BJ (cell line): Measurements from ENCODE around the gene ZNF79. TPM values are rescaled to one million over a fixed set of nuclear protein-coding genes. Genes with fewer than 3 reads are reported as not detected.
A peak's percentile ranks its signal among the peaks of the same experiment; 100 is the strongest.

Experiments used
- CTCF ChIA-PET: fragments of 350-600 bp; formaldehyde crosslinking; extraction: SDS; loops from one replicate; lab custom pipeline; 2021; ENCODE audit warnings: antibody characterized with exemption, inconsistent platforms; lab: Yijun Ruan, JAX
- POLR2A ChIA-PET: fragments of 300-600 bp; sonication (Branson Sonifier 250); formaldehyde crosslinking; extraction: SDS; loops from one replicate; lab custom pipeline; 2021; ENCODE audit warnings: antibody characterized with exemption; lab: Charles Lee
- DNase-seq: peaks from one replicate; pipeline ENCODE4 v3.0.0-alpha.2; 2011; ENCODE audit warnings: low read depth
- H3K27me3 ChIP-seq: 2 replicates; pipeline ENCODE4 v1.6.0; 2011; ENCODE audit warnings: low read length; ENCODE audit not compliant: control insufficient read depth, insufficient read depth
- H3K36me3 ChIP-seq: 2 replicates; pipeline ENCODE4 v1.5.1; 2011; ENCODE audit warnings: low read length; ENCODE audit not compliant: control insufficient read depth, insufficient read depth
- H3K4me3 ChIP-seq: 2 replicates; pipeline ENCODE4 v1.5.1; 2011; ENCODE audit warnings: low read depth, mild to moderate bottlenecking, control low read depth, low read length
- CTCF ChIP-seq: IDR thresholded peaks from 2 replicates; pipeline ENCODE4 v1.5.1; 2011; ENCODE audit warnings: low read depth, mild to moderate bottlenecking, control low read depth, inconsistent platforms, low read length, moderate library complexity; ENCODE audit not compliant: insufficient read depth
- polyA plus RNA-seq: library from polyadenylated mRNA; depleted of rRNA; stranded (reverse); fragments of >200 nt; gene quantifications from 2 replicates; pipeline ENCODE4 v1.2.3, GENCODE V29; 2011

Gene ZNF79
- polyA plus RNA-seq, 1 experiment, result 6.9 TPM

GRCh38 chr9:127397646-127398274 is 26.4 kb upstream of the ZNF79 start:
- CTCF ChIA-PET, result interaction anchor here (0.6 to 1.8 kb wide), 4 partner anchors 10 to 26 kb away, joined by 3 to 6 read pairs (median 4); partner anchors contain the start of gene ZNF79

DNA sequence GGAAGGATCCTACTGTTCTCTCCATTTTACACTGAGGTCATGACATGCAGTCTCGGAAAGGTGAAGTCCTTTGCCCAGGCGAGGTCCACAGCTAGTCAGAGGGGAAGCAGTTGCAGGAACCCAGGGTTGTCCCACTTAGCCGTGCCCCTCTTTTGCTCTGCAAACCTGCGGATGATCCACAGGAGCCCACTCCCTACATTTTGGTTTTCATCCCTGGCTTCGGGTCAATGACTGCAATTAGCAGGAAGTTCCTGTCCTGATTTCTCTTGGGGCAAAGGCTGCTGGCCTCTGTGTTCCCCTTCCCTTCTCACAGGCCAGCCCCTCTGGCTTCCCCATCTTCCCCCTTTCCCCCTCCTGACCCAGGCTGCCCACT is 25.9 kb upstream of the ZNF79 start:
- CTCF ChIA-PET, result interaction anchor here (1.8 kb wide), 2 partner anchors 18 to 20 kb away, joined by 4 to 6 read pairs; no protein-coding TSS in a partner anchor
- no peak for DNase-seq
- Histone ChIP-seq H3K4me3 (peak overlapping the region; percentile 76), H3K36me3 (0 out of 2 replicates have a peak, but pooled peaks cover 1% of the 10 kb centered on the region), H3K27me3 (peaks cover 1% of the 10 kb centered on the region; the same call in 1 of the 2 replicates)
- POLR2A ChIA-PET, result no interaction called here
- no peak for TF ChIP-seq CTCF

More at GRCh38 chr9:127397646-127398274, 26.4 kb upstream of the ZNF79 start:
- TF ChIP-seq CTCF, result peak; percentile 69
- Histone ChIP-seq H3K36me3 (0 out of 2 replicates have a peak, but pooled peaks cover 1% of the 10 kb centered on the region), H3K4me3 (peak overlapping the region; percentile 76), H3K27me3 (peaks cover 1% of the 10 kb centered on the region; the same call in 1 of the 2 replicates)
- POLR2A ChIA-PET, result no interaction called here
- DNase-seq, result no peak

- DNase-seq, result no peak
- H3K36me3 ChIP-seq, result peaks cover 2% of the 10 kb centered on the region
- H3K27me3 ChIP-seq, result peaks cover 1% of the 10 kb centered on the region; the same call in 1 of the 2 replicates
- H3K4me3 ChIP-seq, result no peak overlapping the region
- no peak for TF ChIP-seq CTCF
- CTCF ChIA-PET, result interaction anchor here (0.9 to 1.8 kb wide), 2 partner anchors 13 to 17 kb away, joined by 3 to 6 read pairs; no protein-coding TSS in a partner anchor
- POLR2A ChIA-PET, result interaction anchor here (0.6 kb wide), 1 partner anchor 11 kb away, joined by 3 read pairs; no protein-coding TSS in a partner anchor
These were observed 25.3 kb upstream of the ZNF79 start for GRCh38 chr9:127398715-127399400.

DNA sequence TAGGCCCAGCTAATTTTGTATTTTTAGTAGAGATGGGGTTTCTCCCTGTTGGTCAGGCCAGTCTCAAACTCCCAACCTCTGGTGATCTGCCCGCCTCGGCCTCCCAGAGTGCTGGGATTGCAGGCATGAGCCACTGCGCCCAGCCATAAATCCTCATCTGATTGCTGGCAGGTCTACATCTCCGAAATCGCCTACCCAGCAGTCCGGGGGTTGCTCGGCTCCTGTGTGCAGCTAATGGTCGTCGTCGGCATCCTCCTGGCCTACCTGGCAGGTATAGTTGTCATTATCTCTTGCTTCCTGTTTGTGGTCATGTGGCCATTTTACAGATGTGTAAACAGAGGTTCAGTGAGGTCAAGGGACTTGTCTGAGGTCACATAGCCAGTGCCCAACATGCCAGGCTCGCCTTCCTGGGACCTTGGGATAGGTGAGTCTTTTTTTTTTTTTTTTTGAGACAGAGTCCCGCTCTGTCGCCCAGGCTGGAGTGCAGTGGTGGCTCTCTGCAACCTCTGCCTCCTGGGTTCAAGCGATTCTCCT is 24.4 kb upstream of the ZNF79 start:
- peaks cover 4% of the 10 kb centered on the region for H3K36me3 ChIP-seq
- no peak overlapping the region for H3K4me3 ChIP-seq
- ChIA-PET POLR2A (no interaction called here), CTCF (interaction anchor here (0.9 to 1.8 kb wide), 2 partner anchors 12 to 16 kb away, joined by 3 to 6 read pairs; no protein-coding TSS in a partner anchor)
- DNase-seq, result no peak
- TF ChIP-seq CTCF, result no peak
- H3K27me3 ChIP-seq, result peaks cover 1% of the 10 kb centered on the region; the same call in 1 of the 2 replicates
